Endodermal cell (in vitro differentiated cells): Measurements from ENCODE around the gene SH3BP5. TPM values are rescaled to one million over a fixed set of nuclear protein-coding genes. Genes with fewer than 3 reads are reported as not detected.

Experiments
- DNase-seq: peaks from one replicate; pipeline ENCODE4 v3.0.0-alpha.2; 2017
- H3K27ac ChIP-seq: 2 replicates; pipeline ENCODE4 v1.5.1; 2013; ENCODE audit warnings: mild to moderate bottlenecking, low read depth, low read length, moderate library complexity
- H3K27me3 ChIP-seq: 2 replicates; pipeline ENCODE4 v1.6.1; 2013; ENCODE audit warnings: mild to moderate bottlenecking, low read length, moderate library complexity; ENCODE audit not compliant: insufficient read depth, control insufficient read depth, poor library complexity, severe bottlenecking
- H3K36me3 ChIP-seq: 2 replicates; pipeline ENCODE4 v1.7.0; 2013; ENCODE audit warnings: mild to moderate bottlenecking, low read length, moderate library complexity; ENCODE audit not compliant: control insufficient read depth, insufficient read depth
- H3K4me1 ChIP-seq: one replicate; pipeline ENCODE4 v1.7.0; 2013; ENCODE audit warnings: low read length; ENCODE audit not compliant: control insufficient read depth, insufficient read depth
- H3K4me3 ChIP-seq: 2 replicates; pipeline ENCODE4 v1.5.1; 2013; ENCODE audit warnings: mild to moderate bottlenecking, low read length, moderate library complexity
- H3K9ac ChIP-seq: 2 replicates; pipeline ENCODE4 v1.6.1; 2013; ENCODE audit warnings: mild to moderate bottlenecking, low read length, moderate library complexity; ENCODE audit not compliant: poor library complexity, severe bottlenecking; ENCODE audit errors: extremely low read depth
- H3K9me3 ChIP-seq: 2 replicates; pipeline ENCODE4 v1.6.1; 2013; ENCODE audit warnings: mild to moderate bottlenecking, low read length, moderate library complexity; ENCODE audit not compliant: control insufficient read depth
- H3K27ac Mint-ChIP-seq: 2 replicates; pipeline ENCODE4 v1.8.0; 2020; ENCODE audit warnings: mixed read lengths
- H3K27me3 Mint-ChIP-seq: 2 replicates; pipeline ENCODE4 v1.8.0; 2021; ENCODE audit warnings: mild to moderate bottlenecking, mixed read lengths; ENCODE audit not compliant: insufficient read depth
- H3K36me3 Mint-ChIP-seq: 2 replicates; pipeline ENCODE4 v1.8.0; 2020; ENCODE audit warnings: low read depth, mixed read lengths
- H3K4me1 Mint-ChIP-seq: 2 replicates; pipeline ENCODE4 v1.8.0; 2020; ENCODE audit warnings: mixed read lengths
- H3K4me3 Mint-ChIP-seq: 2 replicates; pipeline ENCODE4 v1.8.0; 2020; ENCODE audit warnings: mild to moderate bottlenecking, moderate library complexity, mixed read lengths
- H3K9me3 Mint-ChIP-seq: 2 replicates; pipeline ENCODE4 v1.8.0; 2020; ENCODE audit warnings: mild to moderate bottlenecking, mixed read lengths
- CTCF ChIP-seq: fragments of 200-600 bp; sonication (generic); conservative IDR thresholded peaks from 2 replicates; pipeline ENCODE4 v1.5.0; 2021; ENCODE audit warnings: antibody characterized with exemption, mild to moderate bottlenecking
- WGBS, 2 experiments: methylation state at CpG; one replicate each; pipeline versions ENCODE4 v1.1.5 to v1.1.7; 2013; ENCODE audit warnings: missing lambda C conversion rate in 2 of 2, mixed read lengths in 1 of 2; ENCODE audit not compliant: insufficient coverage in 1 of 2, insufficient read length in 1 of 2; 5-methylcytosine and 5-hydroxymethylcytosine counted together
- total RNA-seq, 2 donors: library from RNA; stranded (reverse); fragmentation: NEBNext Ultra II Directional in 1 of 2; extraction: Animal tissue kit (Norgen Biotek cat#: 25700) in 1 of 2; gene quantifications; 2 replicates in 1 of 2; 3 replicates in 1 of 2; pipeline ENCODE4 v1.2.1, GENCODE V29; 2021

The SH3BP5 gene
- total RNA-seq, 2 donors from 2014 or later = 25.8 to 30.3 TPM

GRCh38 chr3:15255215-15255614 is 77.2 kb downstream of the SH3BP5 start:
- H3K36me3 ChIP-seq = peaks cover 97% of the 10 kb centered on the region
- H3K4me3 ChIP-seq = no peak overlapping the region
- Mint-ChIP-seq H3K9me3 (no peaks in the 10 kb centered on the region), H3K27ac (no peak overlapping the region), H3K36me3 (peaks cover 69% of the 10 kb centered on the region), H3K27me3 (no peaks in the 10 kb centered on the region), H3K4me3 (no peak overlapping the region), H3K4me1 (no peaks in the 10 kb centered on the region)
- no peaks in the 10 kb centered on the region for H3K4me1 ChIP-seq
- no peaks in the 10 kb centered on the region for H3K9me3 ChIP-seq
- no peaks in the 10 kb centered on the region for H3K27me3 ChIP-seq
- 94% methylated on average over 2 of the region's 2 CpGs; no CpG with 5 or more reads in 1 of the 2 experiments for WGBS, 2 experiments
- TF ChIP-seq CTCF = no peak
- no peak overlapping the region for H3K27ac ChIP-seq
- H3K9ac ChIP-seq = no peak overlapping the region
- no peak for DNase-seq

- peaks cover 95% of the 10 kb centered on the region for H3K36me3 ChIP-seq
- H3K4me1 ChIP-seq = no peaks in the 10 kb centered on the region
- no peak overlapping the region for H3K4me3 ChIP-seq
- Mint-ChIP-seq H3K4me1 (no peaks in the 10 kb centered on the region), H3K36me3 (peaks cover 62% of the 10 kb centered on the region), H3K27me3 (no peaks in the 10 kb centered on the region), H3K4me3 (no peak overlapping the region), H3K9me3 (no peaks in the 10 kb centered on the region), H3K27ac (no peak overlapping the region)
- no peak overlapping the region for H3K27ac ChIP-seq
- no peak for DNase-seq
- no peaks in the 10 kb centered on the region for H3K9me3 ChIP-seq
- H3K9ac ChIP-seq = no peak overlapping the region
- no peaks in the 10 kb centered on the region for H3K27me3 ChIP-seq
- TF ChIP-seq CTCF = no peak
- 89 to 96% methylated on average over 5 to 7 of the region's 7 CpGs for WGBS, 2 experiments
Observed at GRCh38 chr3:15253023-15253697, 79.2 kb downstream of the SH3BP5 start.

GRCh38 chr3:15246186-15246585 is 86.2 kb downstream of the SH3BP5 start:
- no peak for TF ChIP-seq CTCF
- Histone ChIP-seq H3K4me3 (no peak overlapping the region), H3K27ac (no peak overlapping the region), H3K9ac (no peak overlapping the region), H3K4me1 (peaks cover 12% of the 10 kb centered on the region), H3K9me3 (no peaks in the 10 kb centered on the region), H3K27me3 (no peaks in the 10 kb centered on the region), H3K36me3 (peaks cover 80% of the 10 kb centered on the region)
- peaks cover 24% of the 10 kb centered on the region for H3K4me1 Mint-ChIP-seq
- H3K27ac Mint-ChIP-seq = no peak overlapping the region
- 86% methylated on average over 2 of the region's 2 CpGs; no CpG with 5 or more reads in 1 of the 2 experiments for WGBS, 2 experiments
- H3K36me3 Mint-ChIP-seq = peaks cover 57% of the 10 kb centered on the region
- DNase-seq = no peak
- no peak overlapping the region for H3K4me3 Mint-ChIP-seq
- H3K9me3 Mint-ChIP-seq = no peaks in the 10 kb centered on the region
- H3K27me3 Mint-ChIP-seq = no peaks in the 10 kb centered on the region
